CD4-positive, CD25-positive, alpha-beta regulatory T cell (primary cell): Measurements from ENCODE around the gene LMLN. TPM values are rescaled to one million over a fixed set of nuclear protein-coding genes. Genes with fewer than 3 reads are reported as not detected.

Experiments
- ATAC-seq, 2 donors: fragments of 150-1000 bp; cut with Tn5 transposase; one replicate each; pipeline ENCODE4 v1.10.0; 2021; ENCODE audit warnings: low read depth in 2 of 2, moderate number of reproducible peaks in 2 of 2, moderate library complexity in 1 of 2
- DNase-seq, 3 donors: peaks; one replicate each; pipeline versions ENCODE4 v3.0.0 to v3.0.0-alpha.2; 2012 to 2022; ENCODE audit warnings: mixed read lengths in 1 of 3
- H3K27ac ChIP-seq: one replicate; pipeline ENCODE4 v1.7.0; 2013; ENCODE audit warnings: mild to moderate bottlenecking, low read length; ENCODE audit not compliant: insufficient read depth, poor library complexity, severe bottlenecking
- H3K27me3 ChIP-seq: one replicate; pipeline ENCODE4 v1.7.0; 2013; ENCODE audit warnings: low read length; ENCODE audit not compliant: control insufficient read depth, insufficient read depth
- H3K36me3 ChIP-seq: one replicate; pipeline ENCODE4 v1.7.0; 2013; ENCODE audit warnings: mild to moderate bottlenecking, low read length, moderate library complexity; ENCODE audit not compliant: control insufficient read depth, insufficient read depth
- H3K4me1 ChIP-seq: 2 replicates; pipeline ENCODE4 v1.7.0; 2013; ENCODE audit warnings: mild to moderate bottlenecking, low read length; ENCODE audit not compliant: insufficient read depth, control insufficient read depth, poor library complexity, severe bottlenecking
- H3K4me3 ChIP-seq: one replicate; pipeline ENCODE4 v1.7.0; 2013; ENCODE audit warnings: low read depth, mild to moderate bottlenecking, low read length, moderate library complexity
- H3K9me3 ChIP-seq, 2 experiments: 1 replicate in 1 of 2; 2 replicates in 1 of 2; pipeline ENCODE4 v1.7.0; 2013; ENCODE audit warnings: low read length in 2 of 2, mild to moderate bottlenecking in 1 of 2, moderate library complexity in 1 of 2; ENCODE audit not compliant: control insufficient read depth in 2 of 2
- H3K27ac Mint-ChIP-seq, 3 donors: one replicate each; pipeline ENCODE4 v1.8.0; 2020 to 2022; ENCODE audit warnings: mild to moderate bottlenecking in 3 of 3, mixed read lengths in 3 of 3, moderate library complexity in 2 of 3
- H3K27me3 Mint-ChIP-seq: one replicate; pipeline ENCODE4 v1.8.0; 2022; ENCODE audit warnings: mild to moderate bottlenecking, mixed read lengths
- H3K36me3 Mint-ChIP-seq: one replicate; pipeline ENCODE4 v1.8.0; 2020; ENCODE audit warnings: mixed read lengths
- H3K4me1 Mint-ChIP-seq, 4 donors: one replicate each; pipeline ENCODE4 v1.8.0; 2020 to 2022; ENCODE audit warnings: mixed read lengths in 4 of 4, mild to moderate bottlenecking in 1 of 4
- H3K4me3 Mint-ChIP-seq, 4 donors: one replicate each; pipeline ENCODE4 v1.8.0; 2020 to 2022; ENCODE audit warnings: mild to moderate bottlenecking in 4 of 4, mixed read lengths in 4 of 4, moderate library complexity in 3 of 4
- H3K9me3 Mint-ChIP-seq, 7 donors: one replicate each; pipeline ENCODE4 v1.8.0; 2020 to 2022; ENCODE audit warnings: mixed read lengths in 7 of 7, mild to moderate bottlenecking in 3 of 7, moderate library complexity in 2 of 7
- polyA plus RNA-seq, 4 donors: library from polyadenylated mRNA; unstranded; fragments of 300-500 nt; fragmentation: Illumina TruSeq; gene quantifications; one replicate each; pipeline ENCODE4 v1.2.3, GENCODE V29; 2021
- total RNA-seq: library from RNA; stranded (reverse); gene quantifications from one replicate; pipeline ENCODE4 v1.2.3, GENCODE V29; 2022

The LMLN gene
- total and polyA plus RNA-seq, 5 donors from 2014 or later: 0.57 to 2.5 (median 1.8) TPM

DNA sequence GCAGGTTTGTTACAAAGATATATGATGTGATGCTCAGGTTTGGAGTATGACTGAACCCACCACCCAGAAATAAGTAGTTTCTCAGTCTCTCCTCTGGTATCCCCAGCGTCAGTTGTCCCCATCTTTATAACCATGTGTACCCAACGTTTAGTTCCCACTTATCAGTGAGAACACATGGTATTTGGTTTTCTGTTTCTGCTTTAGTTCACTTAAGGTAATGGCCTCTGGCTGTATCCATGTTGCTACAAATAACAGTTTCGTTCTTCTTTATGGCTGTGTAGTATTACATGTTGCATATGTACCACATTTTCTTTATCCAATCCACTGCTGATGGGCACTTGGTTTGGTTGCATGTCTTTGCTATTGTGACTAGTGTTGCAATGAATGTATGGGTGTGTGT, 132.3 kb downstream of the LMLN start:
- Mint-ChIP-seq H3K9me3 (peaks cover 0 to 18% (median 9%) of the 10 kb centered on the region in 7 donors), H3K36me3 (no peaks in the 10 kb centered on the region), H3K27me3 (peaks cover 35% of the 10 kb centered on the region), H3K27ac (no peak overlapping the region), H3K4me1 (no peaks in the 10 kb centered on the region), H3K4me3 (no peak overlapping the region)
- no peak for ATAC-seq
- H3K9me3 ChIP-seq: peaks cover 0 to 7% of the 10 kb centered on the region in 2 experiments
- H3K4me1 ChIP-seq: no peaks in the 10 kb centered on the region
- DNase-seq: no peak
- no peak overlapping the region for H3K4me3 ChIP-seq
- H3K27me3 ChIP-seq: peaks cover 21% of the 10 kb centered on the region
- H3K36me3 ChIP-seq: no peaks in the 10 kb centered on the region
- H3K27ac ChIP-seq: no peak overlapping the region

GRCh38 chr3:198093112-198093679, 133.2 kb downstream of the LMLN start:
- no peak overlapping the region for H3K4me3 ChIP-seq
- no peak overlapping the region for H3K4me3 Mint-ChIP-seq
- H3K4me1 ChIP-seq: no peaks in the 10 kb centered on the region
- peaks cover 0 to 20% (median 9%) of the 10 kb centered on the region in 7 donors for H3K9me3 Mint-ChIP-seq
- H3K27me3 Mint-ChIP-seq: peaks cover 26% of the 10 kb centered on the region
- H3K9me3 ChIP-seq: peaks cover under 1 to 10% of the 10 kb centered on the region in 2 experiments
- no peaks in the 10 kb centered on the region for H3K4me1 Mint-ChIP-seq
- no peaks in the 10 kb centered on the region for H3K36me3 Mint-ChIP-seq
- H3K27me3 ChIP-seq: peaks cover 13% of the 10 kb centered on the region
- H3K36me3 ChIP-seq: no peaks in the 10 kb centered on the region
- no peak overlapping the region for H3K27ac Mint-ChIP-seq
- DNase-seq (no peak), ATAC-seq (no peak)
- H3K27ac ChIP-seq: no peak overlapping the region

Other genes with a start within 250 kb of the LMLN start
- gene RUBCN, start 223.3 kb upstream of the LMLN start, total RNA-seq: 58.5 TPM
- 10 to 100 TPM; 17.5 to 28.2 (median 19.5) TPM for gene RUBCN, start 223.3 kb upstream of the LMLN start, polyA plus RNA-seq
- 42.2 TPM for gene FYTTD1, start 210.3 kb upstream of the LMLN start, total RNA-seq
- gene FYTTD1, start 210.3 kb upstream of the LMLN start, polyA plus RNA-seq: 10 to 100 TPM; 75.5 to 91.0 (median 85.8) TPM
- gene LRCH3, start 169.0 kb upstream of the LMLN start, total RNA-seq: 66.1 TPM
- 10 to 100 TPM; 12.2 to 19.6 (median 16.1) TPM for gene LRCH3, start 169.0 kb upstream of the LMLN start, polyA plus RNA-seq
- gene RPL35A, start 10.0 kb upstream of the LMLN start, total RNA-seq: 1,211 TPM
- 1,000 to 10,000 TPM; 1,609 to 2,226 (median 1,937) TPM for gene RPL35A, start 10.0 kb upstream of the LMLN start, polyA plus RNA-seq